Measurements from ENCODE around the gene SOS2.

Gene SOS2

DNA sequence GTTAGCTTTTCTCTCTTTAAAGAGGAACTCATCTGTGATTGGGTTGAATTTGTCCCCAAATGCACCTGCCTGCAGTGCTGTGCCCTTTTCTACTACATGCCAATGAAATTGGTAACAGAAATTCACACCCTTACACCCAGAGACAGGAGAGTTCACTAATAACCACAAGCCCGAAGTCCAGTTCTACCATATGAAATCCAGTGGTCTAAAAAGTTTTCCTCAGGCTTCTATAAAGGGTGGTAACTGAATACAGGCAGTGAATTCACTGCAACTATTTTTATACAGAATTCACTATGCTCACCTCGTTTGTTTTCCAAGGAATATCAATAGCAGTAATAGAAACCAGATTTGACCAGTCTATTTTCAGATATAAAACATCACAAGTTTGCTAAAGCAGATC lies 31.5 kb upstream of the SOS2 start:
- no peaks in the 10 kb centered on the region for H3K9me3 ChIP-seq (ENCODE audit: severe bottlenecking)
- TF ChIP-seq, protein P1, sequence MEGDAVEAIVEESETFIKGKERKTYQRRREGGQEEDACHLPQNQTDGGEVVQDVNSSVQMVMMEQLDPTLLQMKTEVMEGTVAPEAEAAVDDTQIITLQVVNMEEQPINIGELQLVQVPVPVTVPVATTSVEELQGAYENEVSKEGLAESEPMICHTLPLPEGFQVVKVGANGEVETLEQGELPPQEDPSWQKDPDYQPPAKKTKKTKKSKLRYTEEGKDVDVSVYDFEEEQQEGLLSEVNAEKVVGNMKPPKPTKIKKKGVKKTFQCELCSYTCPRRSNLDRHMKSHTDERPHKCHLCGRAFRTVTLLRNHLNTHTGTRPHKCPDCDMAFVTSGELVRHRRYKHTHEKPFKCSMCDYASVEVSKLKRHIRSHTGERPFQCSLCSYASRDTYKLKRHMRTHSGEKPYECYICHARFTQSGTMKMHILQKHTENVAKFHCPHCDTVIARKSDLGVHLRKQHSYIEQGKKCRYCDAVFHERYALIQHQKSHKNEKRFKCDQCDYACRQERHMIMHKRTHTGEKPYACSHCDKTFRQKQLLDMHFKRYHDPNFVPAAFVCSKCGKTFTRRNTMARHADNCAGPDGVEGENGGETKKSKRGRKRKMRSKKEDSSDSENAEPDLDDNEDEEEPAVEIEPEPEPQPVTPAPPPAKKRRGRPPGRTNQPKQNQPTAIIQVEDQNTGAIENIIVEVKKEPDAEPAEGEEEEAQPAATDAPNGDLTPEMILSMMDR (IDR thresholded peaks at IDR 0.05; ENCODE audit: low read depth, low read length) = no peak
- no peak for DNase-seq
- peak overlapping the region; percentile 65 for H3K27ac ChIP-seq
- peaks cover 28% of the 10 kb centered on the region for H3K36me3 ChIP-seq
- H3K4me3 ChIP-seq (ENCODE audit: low read depth, low read length) = no peak overlapping the region
- no peaks in the 10 kb centered on the region for H3K27me3 ChIP-seq (ENCODE audit: insufficient read depth, low read depth, severe bottlenecking)

DNA sequence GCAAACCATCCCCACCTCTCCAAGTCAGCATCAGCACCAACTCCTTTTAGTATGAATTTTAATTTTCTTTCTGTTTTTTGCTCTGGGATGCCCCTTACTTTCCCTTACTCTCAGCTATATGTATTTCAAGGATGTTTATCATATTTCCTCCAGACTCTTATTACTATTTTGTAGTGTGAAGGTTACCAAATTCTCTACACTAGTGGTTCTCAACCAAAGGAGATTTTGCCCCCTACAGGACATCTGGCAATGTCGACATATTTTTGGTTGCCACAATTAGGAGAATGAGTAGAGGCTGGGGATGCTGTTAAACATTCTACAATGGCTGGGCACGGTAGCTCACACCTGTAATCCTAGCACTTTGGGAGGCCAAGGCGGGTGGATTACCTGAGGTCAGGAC lies 29.1 kb upstream of the SOS2 start:
- Histone ChIP-seq H3K4me3 (ENCODE audit: low read depth, low read length) (no peak overlapping the region), H3K27me3 (ENCODE audit: insufficient read depth, low read depth, severe bottlenecking) (no peaks in the 10 kb centered on the region), H3K27ac (no peak overlapping the region), H3K9me3 (ENCODE audit: severe bottlenecking) (no peaks in the 10 kb centered on the region), H3K36me3 (peaks cover 19% of the 10 kb centered on the region)
- no peak for DNase-seq
- TF ChIP-seq, protein P1 (IDR thresholded peaks at IDR 0.05; ENCODE audit: low read depth, low read length) = no peak

DNA sequence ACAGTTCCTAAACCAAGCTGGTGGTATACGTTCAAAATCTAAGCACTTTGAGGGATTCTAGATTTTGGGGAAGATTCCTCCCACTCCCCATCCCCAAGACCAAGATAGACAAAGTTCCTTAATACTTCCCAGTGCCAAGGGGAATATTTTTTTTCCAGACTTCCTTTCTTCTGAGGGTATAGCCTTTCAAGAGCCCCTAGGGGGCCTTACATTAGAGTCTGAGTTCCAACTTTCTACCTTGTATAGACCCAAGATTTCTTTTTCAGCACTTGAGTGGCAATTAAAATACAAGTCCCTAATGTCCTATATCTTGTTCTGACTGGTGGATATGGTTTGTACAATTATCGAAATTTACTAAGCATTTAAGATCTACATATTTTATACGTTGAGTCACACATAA lies 28.7 kb upstream of the SOS2 start:
- Histone ChIP-seq H3K4me3 (ENCODE audit: low read depth, low read length) (no peak overlapping the region), H3K9me3 (ENCODE audit: severe bottlenecking) (no peaks in the 10 kb centered on the region), H3K27ac (peak overlapping the region; percentile 27; the same call in 1 of the 2 replicates), H3K36me3 (peaks cover 17% of the 10 kb centered on the region), H3K27me3 (ENCODE audit: insufficient read depth, low read depth, severe bottlenecking) (no peaks in the 10 kb centered on the region)
- no peak for DNase-seq
- TF ChIP-seq, protein P1 (IDR thresholded peaks at IDR 0.05; ENCODE audit: low read depth, low read length) = no peak

DNA sequence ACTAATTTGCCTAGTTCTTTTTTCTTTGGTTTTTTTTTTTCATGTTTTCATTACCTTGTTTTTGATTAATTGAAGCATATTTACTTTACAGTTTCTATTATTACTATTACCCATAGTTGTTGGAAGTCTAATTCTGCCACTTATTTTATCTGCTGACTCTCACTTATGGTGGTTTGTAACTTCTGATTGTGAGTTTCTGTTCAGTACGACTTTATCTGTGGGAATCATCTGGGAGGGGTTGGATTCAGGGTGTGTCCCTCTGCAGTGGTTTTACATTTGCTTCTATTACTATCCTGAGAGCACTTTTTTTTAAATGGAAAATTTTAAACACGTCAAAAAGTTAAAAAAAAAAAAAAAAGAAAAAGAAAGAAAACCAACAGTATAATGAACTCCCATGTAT lies 26.4 kb upstream of the SOS2 start:
- DNase-seq = no peak
- Histone ChIP-seq H3K27me3 (ENCODE audit: insufficient read depth, low read depth, severe bottlenecking) (no peaks in the 10 kb centered on the region), H3K9me3 (ENCODE audit: severe bottlenecking) (no peaks in the 10 kb centered on the region), H3K27ac (no peak overlapping the region), H3K4me3 (ENCODE audit: low read depth, low read length) (no peak overlapping the region), H3K36me3 (peaks cover 17% of the 10 kb centered on the region)
- TF ChIP-seq, protein P1 (IDR thresholded peaks at IDR 0.05; ENCODE audit: low read depth, low read length) = no peak

DNA sequence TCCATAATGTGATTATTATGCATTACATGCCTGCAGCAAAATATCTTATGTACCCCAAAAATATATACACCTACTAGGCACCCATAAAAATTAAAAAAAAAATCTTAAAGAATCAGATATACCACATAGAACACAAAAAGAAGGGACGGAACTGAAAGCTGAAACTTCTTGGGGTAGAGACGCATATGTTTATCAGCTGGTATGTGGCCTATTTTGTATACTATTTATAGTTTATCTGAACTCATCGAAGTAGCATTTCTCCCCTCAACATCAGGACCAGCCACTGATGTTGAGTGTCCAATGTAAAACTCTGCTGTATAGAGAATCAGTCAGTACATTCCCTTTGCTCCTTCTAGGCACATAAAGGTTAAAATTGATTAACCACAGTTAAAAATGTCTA lies 22.9 kb upstream of the SOS2 start:
- no peak for DNase-seq
- Histone ChIP-seq H3K36me3 (peaks cover 29% of the 10 kb centered on the region), H3K9me3 (ENCODE audit: severe bottlenecking) (no peaks in the 10 kb centered on the region), H3K27ac (no peak overlapping the region), H3K4me3 (ENCODE audit: low read depth, low read length) (no peak overlapping the region), H3K27me3 (ENCODE audit: insufficient read depth, low read depth, severe bottlenecking) (no peaks in the 10 kb centered on the region)
- TF ChIP-seq, protein P1 (IDR thresholded peaks at IDR 0.05; ENCODE audit: low read depth, low read length) = no peak

DNA sequence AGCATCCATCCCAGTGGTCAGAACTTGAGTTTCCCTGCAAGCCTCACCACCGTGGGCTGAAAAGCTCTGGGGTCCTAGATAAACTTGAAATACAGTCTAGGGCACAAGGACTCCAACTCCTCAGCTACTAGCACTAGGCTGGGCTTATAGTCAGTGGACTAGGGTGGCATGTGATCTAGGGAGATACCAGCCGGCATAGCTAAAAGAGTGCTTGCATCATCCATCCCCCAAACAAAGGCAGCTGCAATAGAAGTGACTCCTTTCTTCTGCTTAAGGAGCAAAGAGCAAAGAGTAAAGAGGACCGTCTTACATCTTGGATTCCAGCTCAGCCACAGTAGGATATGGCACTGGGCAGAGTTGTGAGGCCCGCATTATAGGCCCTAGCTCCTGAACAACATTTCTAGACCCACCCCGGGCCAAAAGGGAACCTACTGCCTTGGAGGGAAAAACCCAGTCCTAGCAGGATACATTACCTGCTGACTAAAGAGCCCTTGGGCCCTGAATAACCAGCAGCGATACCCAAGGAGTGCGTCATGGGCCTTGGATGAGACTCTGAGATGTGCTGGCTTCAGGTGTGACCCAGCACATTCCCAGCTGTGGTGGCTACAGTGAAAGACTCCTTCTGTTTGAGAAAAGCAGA lies 17.9 kb upstream of the SOS2 start:
- no peak overlapping the region for H3K27ac ChIP-seq
- peaks cover 39% of the 10 kb centered on the region for H3K36me3 ChIP-seq
- TF ChIP-seq, protein P1 (IDR thresholded peaks at IDR 0.05; ENCODE audit: low read depth, low read length) = no peak
- no peak for DNase-seq
- H3K9me3 ChIP-seq (ENCODE audit: severe bottlenecking) = no peaks in the 10 kb centered on the region
- no peaks in the 10 kb centered on the region for H3K27me3 ChIP-seq (ENCODE audit: insufficient read depth, low read depth, severe bottlenecking)
- H3K4me3 ChIP-seq (ENCODE audit: low read depth, low read length) = no peak overlapping the region

All from WERI-Rb-1 (cell line).